ENCODE measurements around the gene SCYL3. TPM values are rescaled to one million over a fixed set of nuclear protein-coding genes. Genes with fewer than 3 reads are reported as not detected.

The SCYL3 gene
- total RNA-seq, 1 donor from 2014 or later = 8.8 TPM

- Mint-ChIP-seq H3K27me3 (ENCODE audit: unreplicated experiment) (no peaks in the 10 kb centered on the region), H3K4me1 (ENCODE audit: low read depth, unreplicated experiment) (no peaks in the 10 kb centered on the region)
- no peak for DNase-seq
Observed at GRCh38 chr1:169809370-169810095, 84.2 kb downstream of the SCYL3 start.

GRCh38 chr1:169804941-169805340 is 88.8 kb downstream of the SCYL3 start:
- Mint-ChIP-seq H3K9me3 (ENCODE audit: unreplicated experiment) (no peaks in the 10 kb centered on the region), H3K4me3 (ENCODE audit: unreplicated experiment) (no peak overlapping the region), H3K27me3 (ENCODE audit: unreplicated experiment) (no peaks in the 10 kb centered on the region), H3K27ac (ENCODE audit: unreplicated experiment) (no peak overlapping the region), H3K36me3 (ENCODE audit: unreplicated experiment) (no peaks in the 10 kb centered on the region), H3K4me1 (ENCODE audit: low read depth, unreplicated experiment) (no peaks in the 10 kb centered on the region)
- no peak for DNase-seq
- no peak for TF ChIP-seq CTCF (IDR thresholded peaks at IDR 0.05; ENCODE audit: partially characterized antibody, unreplicated experiment)

More at GRCh38 chr1:169809370-169810095, 84.2 kb downstream of the SCYL3 start:
- no peaks in the 10 kb centered on the region for H3K9me3 Mint-ChIP-seq (ENCODE audit: unreplicated experiment)
- H3K4me3 Mint-ChIP-seq (ENCODE audit: unreplicated experiment) = no peak overlapping the region
- peak; percentile 77 for TF ChIP-seq CTCF (IDR thresholded peaks at IDR 0.05; ENCODE audit: partially characterized antibody, unreplicated experiment)
- no peak overlapping the region for H3K27ac Mint-ChIP-seq (ENCODE audit: unreplicated experiment)
- H3K36me3 Mint-ChIP-seq (ENCODE audit: unreplicated experiment) = no peaks in the 10 kb centered on the region

- H3K9me3 Mint-ChIP-seq (ENCODE audit: unreplicated experiment) = no peaks in the 10 kb centered on the region
- H3K27me3 Mint-ChIP-seq (ENCODE audit: unreplicated experiment) = no peaks in the 10 kb centered on the region
- no peak overlapping the region for H3K4me3 Mint-ChIP-seq (ENCODE audit: unreplicated experiment)
- H3K4me1 Mint-ChIP-seq (ENCODE audit: low read depth, unreplicated experiment) = no peaks in the 10 kb centered on the region
- no peak for DNase-seq
- TF ChIP-seq CTCF (IDR thresholded peaks at IDR 0.05; ENCODE audit: partially characterized antibody, unreplicated experiment) = no peak
- H3K36me3 Mint-ChIP-seq (ENCODE audit: unreplicated experiment) = no peaks in the 10 kb centered on the region
- H3K27ac Mint-ChIP-seq (ENCODE audit: unreplicated experiment) = no peak overlapping the region
Observed at GRCh38 chr1:169802888-169803287, 90.8 kb downstream of the SCYL3 start.

Other genes with a start within 250 kb of the SCYL3 start
- gene SELL, start 182.3 kb downstream of the SCYL3 start, total RNA-seq (ENCODE audit: unreplicated experiment) = not detected
- not detected for gene SELE, start 159.8 kb downstream of the SCYL3 start, total RNA-seq (ENCODE audit: unreplicated experiment)
- gene METTL18, start 99.0 kb downstream of the SCYL3 start, total RNA-seq (ENCODE audit: unreplicated experiment) = 5.1 TPM
- 61.6 TPM for gene KIFAP3, start 180.8 kb upstream of the SCYL3 start, total RNA-seq (ENCODE audit: unreplicated experiment)